Endothelial cell of umbilical vein (primary cell): ENCODE measurements around the gene CNOT1.

Source experiments
- EZH2 ChIP-seq: IDR thresholded peaks from 2 replicates; pipeline ENCODE4 v1.6.1; 2012; ENCODE audit warnings: borderline replicate concordance, low read depth, mild to moderate bottlenecking, moderate library complexity, low read length, inconsistent platforms; ENCODE audit not compliant: severe bottlenecking
- FOS ChIP-seq: IDR thresholded peaks from 2 replicates; pipeline ENCODE4 v1.6.1; 2011; ENCODE audit warnings: mild to moderate bottlenecking, low read length, moderate library complexity, borderline replicate concordance; ENCODE audit not compliant: insufficient read depth
- GATA2 ChIP-seq: IDR thresholded peaks from 2 replicates; pipeline ENCODE4 v1.7.0; 2011; ENCODE audit warnings: low read depth, mild to moderate bottlenecking, moderate library complexity, mixed read lengths, low read length; ENCODE audit not compliant: insufficient read length, insufficient read depth
- MYC ChIP-seq: IDR thresholded peaks from one replicate; pipeline ENCODE4 v1.6.1; 2011; ENCODE audit warnings: mild to moderate bottlenecking, low read depth, low read length
- POLR2A ChIP-seq: IDR thresholded peaks from 2 replicates; pipeline ENCODE4 v1.6.1; 2012; ENCODE audit warnings: low read depth, mild to moderate bottlenecking, control low read depth, low read length
- POLR2AphosphoS5 ChIP-seq: IDR thresholded peaks from 2 replicates; pipeline ENCODE4 v1.6.1; 2012; ENCODE audit warnings: low read depth, mild to moderate bottlenecking, control low read depth, low read length, moderate library complexity; ENCODE audit not compliant: insufficient read depth
- TF ChIP-seq, protein P1 (sequence below), 2 donors: IDR thresholded peaks; 1 replicate in 1 of 2; 2 replicates in 1 of 2; pipeline ENCODE4 v1.5.1; 2011; ENCODE audit warnings: low read length in 2 of 2, mild to moderate bottlenecking in 2 of 2, moderate library complexity in 2 of 2, control low read depth in 1 of 2, inconsistent platforms in 1 of 2, low read depth in 1 of 2; ENCODE audit not compliant: insufficient read depth in 1 of 2; ENCODE audit errors: extremely low read depth in 1 of 2
- TF ChIP-seq, protein P2 (sequence below): IDR thresholded peaks from 2 replicates; pipeline ENCODE4 v1.6.1; 2011; ENCODE audit not compliant: insufficient read depth, insufficient read length

- TF ChIP-seq POLR2A (no peak), POLR2AphosphoS5 (no peak), FOS (no peak), MYC (no peak), EZH2 (no peak), GATA2 (no peak)
- TF ChIP-seq, protein P1, sequence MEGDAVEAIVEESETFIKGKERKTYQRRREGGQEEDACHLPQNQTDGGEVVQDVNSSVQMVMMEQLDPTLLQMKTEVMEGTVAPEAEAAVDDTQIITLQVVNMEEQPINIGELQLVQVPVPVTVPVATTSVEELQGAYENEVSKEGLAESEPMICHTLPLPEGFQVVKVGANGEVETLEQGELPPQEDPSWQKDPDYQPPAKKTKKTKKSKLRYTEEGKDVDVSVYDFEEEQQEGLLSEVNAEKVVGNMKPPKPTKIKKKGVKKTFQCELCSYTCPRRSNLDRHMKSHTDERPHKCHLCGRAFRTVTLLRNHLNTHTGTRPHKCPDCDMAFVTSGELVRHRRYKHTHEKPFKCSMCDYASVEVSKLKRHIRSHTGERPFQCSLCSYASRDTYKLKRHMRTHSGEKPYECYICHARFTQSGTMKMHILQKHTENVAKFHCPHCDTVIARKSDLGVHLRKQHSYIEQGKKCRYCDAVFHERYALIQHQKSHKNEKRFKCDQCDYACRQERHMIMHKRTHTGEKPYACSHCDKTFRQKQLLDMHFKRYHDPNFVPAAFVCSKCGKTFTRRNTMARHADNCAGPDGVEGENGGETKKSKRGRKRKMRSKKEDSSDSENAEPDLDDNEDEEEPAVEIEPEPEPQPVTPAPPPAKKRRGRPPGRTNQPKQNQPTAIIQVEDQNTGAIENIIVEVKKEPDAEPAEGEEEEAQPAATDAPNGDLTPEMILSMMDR (IDR thresholded peaks at IDR 0.05; ENCODE audit: extremely low read depth in 1 of 2, insufficient read depth in 1 of 2, low read depth in 1 of 2, low read length in 2 of 2): no peak
- TF ChIP-seq, protein P2, sequence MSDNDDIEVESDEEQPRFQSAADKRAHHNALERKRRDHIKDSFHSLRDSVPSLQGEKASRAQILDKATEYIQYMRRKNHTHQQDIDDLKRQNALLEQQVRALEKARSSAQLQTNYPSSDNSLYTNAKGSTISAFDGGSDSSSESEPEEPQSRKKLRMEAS: no peak
These were observed 125.5 kb downstream of the CNOT1 start for GRCh38 chr16:58503863-58504688.
